ENCODE results near the gene SRSF11. TPM values are rescaled to one million over a fixed set of nuclear protein-coding genes. Genes with fewer than 3 reads are reported as not detected.
"Not testable (repeated sequence)": the region's sequence is repeated elsewhere in the genome, so short reads cannot be mapped to it uniquely, and the experiment has no call there.

Gene SRSF11
- total and polyA plus RNA-seq, 2 of the 8 experiments (the other 6 are each of a cell fraction or from before 2014, with no cell fraction given), result 183 to 260 TPM

GRCh38 chr1:70171512-70171911 lies 49.7 kb upstream of the SRSF11 start (continued):
- TF ChIP-seq ATF3 (IDR thresholded peaks at IDR 0.05; ENCODE audit: insufficient read depth, low read depth, low read length) (no peak), SIX5 (IDR thresholded peaks at IDR 0.05; ENCODE audit: low read depth, low read length) (no peak), BCL11A (IDR thresholded peaks at IDR 0.05; ENCODE audit: low read depth in 2 of 2, low read length in 2 of 2) (no peak), TAF1 (IDR thresholded peaks at IDR 0.05; ENCODE audit: low read depth, low read length) (no peak), PHF8 (conservative IDR thresholded peaks at IDR 0.05; ENCODE audit: low read depth, low read length) (no peak), KDM4A (IDR thresholded peaks at IDR 0.05; ENCODE audit: low read depth, low read length, severe bottlenecking) (no peak)

- H2BK120ac ChIP-seq (replicated peaks; ENCODE audit: low read depth, low read length); H3K4ac ChIP-seq (replicated peaks; ENCODE audit: insufficient read length, low read depth, low read length); H4K5ac ChIP-seq (ENCODE audit: insufficient read length, low read depth, low read length); DNase-seq (ENCODE audit: low read depth in 1 of 2, low spot score in 2 of 2); H3K79me2 ChIP-seq (ENCODE audit: control insufficient read depth in 1 of 2, insufficient read depth in 2 of 2, low read length in 2 of 2); FAIRE-seq; H3K23ac ChIP-seq (ENCODE audit: insufficient read length); H2AK5ac ChIP-seq (ENCODE audit: low read depth, low read length); H3K9ac ChIP-seq (replicated peaks in 1 of 4; ENCODE audit: extremely low read depth in 1 of 4, low read depth in 3 of 4, low read length in 3 of 4); H3K56ac ChIP-seq (replicated peaks; ENCODE audit: insufficient read length, low read depth, low read length); H4K91ac ChIP-seq (replicated peaks; ENCODE audit: insufficient read length, low read length); H3K27ac ChIP-seq (ENCODE audit: low read depth, low read length); H3K4me2 ChIP-seq (ENCODE audit: insufficient read depth in 1 of 2, low read depth in 2 of 2, low read length in 2 of 2); H4K20me1 ChIP-seq (replicated peaks in 1 of 2; ENCODE audit: control insufficient read depth in 1 of 2, insufficient read depth in 2 of 2, low read length in 2 of 2); H2AFZ ChIP-seq (ENCODE audit: low read length); H3K27me3 ChIP-seq (replicated peaks in 1 of 4; ENCODE audit: control insufficient read depth in 3 of 4, extremely low read depth in 1 of 4, insufficient read depth in 3 of 4, low read length in 3 of 4); H4K8ac ChIP-seq (ENCODE audit: extremely low read depth, insufficient read depth, low read length); H3K9me3 ChIP-seq (ENCODE audit: insufficient read depth in 2 of 2, low read depth in 1 of 2, low read length in 1 of 2); POLR2A ChIA-PET (ENCODE audit: partially characterized antibody); H3K79me1 ChIP-seq (ENCODE audit: low read depth, low read length); H2BK5ac ChIP-seq (ENCODE audit: low read depth, low read length); H3K23me2 ChIP-seq (ENCODE audit: low read depth, low read length); H3K14ac ChIP-seq (ENCODE audit: insufficient read length); H2BK12ac ChIP-seq (ENCODE audit: low read depth, low read length); H3K4me1 ChIP-seq (replicated peaks in 1 of 4; ENCODE audit: control insufficient read depth in 3 of 4, insufficient read depth in 4 of 4, low read length in 3 of 4); CTCF ChIA-PET (ENCODE audit: partially characterized antibody); H3K18ac ChIP-seq (ENCODE audit: extremely low read depth, low read length); H2BK20ac ChIP-seq (ENCODE audit: low read length); H2BK15ac ChIP-seq (ENCODE audit: low read length); H3K36me3 ChIP-seq (ENCODE audit: control insufficient read depth in 2 of 4, insufficient read depth in 4 of 4, low read length in 3 of 4); H3K4me3 ChIP-seq (ENCODE audit: extremely low read depth in 1 of 4, insufficient read depth in 2 of 4, low read depth in 3 of 4, low read length in 4 of 4): not testable (repeated sequence)
- WGBS, 2 experiments (ENCODE audit: extremely low coverage in 1 of 2, insufficient coverage in 1 of 2, insufficient read length in 1 of 2, insufficient replicate concordance in 2 of 2, low coverage in 1 of 2, low lambda C conversion rate in 2 of 2, missing lambda C conversion rate in 1 of 2), result 95% methylated on average over 3 of the region's 3 CpGs; no CpG with 5 or more reads in 1 of the 2 experiments
Measured at GRCh38 chr1:70185181-70185580, 36.0 kb upstream of the SRSF11 start.
